GM12865 (cell line): Measurements from ENCODE around the gene BEX3.

Experiments used
- DNase-seq: peaks from one replicate; pipeline ENCODE4 v3.0.0; 2010; ENCODE audit warnings: low read depth
- H3K4me3 ChIP-seq: 2 replicates; pipeline ENCODE4 v1.5.1; 2011; ENCODE audit warnings: mild to moderate bottlenecking, low read depth, low read length, control low read depth
- CTCF ChIP-seq: IDR thresholded peaks from 2 replicates; pipeline ENCODE4 v1.5.1; 2011; ENCODE audit warnings: low read length, control low read depth, low read depth, inconsistent platforms; ENCODE audit not compliant: insufficient read depth; ENCODE audit errors: missing control alignments

BEX3 gene

GRCh38 chrX:103415528-103415927 lies 39.2 kb downstream of the BEX3 start:
- TF ChIP-seq CTCF: no peak
- H3K4me3 ChIP-seq: no peak overlapping the region
- no peak for DNase-seq

GRCh38 chrX:103417370-103417769 lies 41.0 kb downstream of the BEX3 start:
- TF ChIP-seq CTCF: no peak
- H3K4me3 ChIP-seq: no peak overlapping the region

GRCh38 chrX:103417933-103418332 lies 41.6 kb downstream of the BEX3 start:
- DNase-seq: no peak
- no peak for TF ChIP-seq CTCF
- no peak overlapping the region for H3K4me3 ChIP-seq

More at GRCh38 chrX:103417370-103417769, 41.0 kb downstream of the BEX3 start:
- no peak for DNase-seq

DNA sequence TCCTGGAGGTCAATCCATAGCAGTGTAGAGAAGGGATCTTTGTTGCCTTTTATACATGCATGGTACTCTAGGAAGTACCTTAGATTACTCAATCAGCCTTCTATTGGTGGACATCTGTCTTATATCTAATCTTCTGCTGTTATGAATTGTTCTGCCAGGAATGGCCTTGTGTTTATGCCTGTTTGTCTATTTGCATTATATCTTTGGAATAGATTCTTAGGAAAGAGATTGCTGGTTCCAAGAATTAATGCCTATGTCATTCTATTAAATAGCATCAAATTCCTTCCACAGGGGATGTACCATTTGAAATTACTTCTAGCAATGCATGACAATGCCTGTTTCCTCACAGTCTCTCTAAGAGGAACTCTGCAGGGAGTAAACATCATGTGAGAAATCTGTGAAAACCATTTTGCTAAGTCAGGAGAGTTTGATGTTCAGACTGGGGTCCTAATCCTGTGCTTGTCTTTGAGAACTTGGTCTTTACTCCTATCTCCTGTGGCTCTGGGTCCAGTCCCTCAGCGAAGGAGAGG lies 42.5 kb downstream of the BEX3 start:
- TF ChIP-seq CTCF: no peak
- no peak for DNase-seq
- no peak overlapping the region for H3K4me3 ChIP-seq

DNA sequence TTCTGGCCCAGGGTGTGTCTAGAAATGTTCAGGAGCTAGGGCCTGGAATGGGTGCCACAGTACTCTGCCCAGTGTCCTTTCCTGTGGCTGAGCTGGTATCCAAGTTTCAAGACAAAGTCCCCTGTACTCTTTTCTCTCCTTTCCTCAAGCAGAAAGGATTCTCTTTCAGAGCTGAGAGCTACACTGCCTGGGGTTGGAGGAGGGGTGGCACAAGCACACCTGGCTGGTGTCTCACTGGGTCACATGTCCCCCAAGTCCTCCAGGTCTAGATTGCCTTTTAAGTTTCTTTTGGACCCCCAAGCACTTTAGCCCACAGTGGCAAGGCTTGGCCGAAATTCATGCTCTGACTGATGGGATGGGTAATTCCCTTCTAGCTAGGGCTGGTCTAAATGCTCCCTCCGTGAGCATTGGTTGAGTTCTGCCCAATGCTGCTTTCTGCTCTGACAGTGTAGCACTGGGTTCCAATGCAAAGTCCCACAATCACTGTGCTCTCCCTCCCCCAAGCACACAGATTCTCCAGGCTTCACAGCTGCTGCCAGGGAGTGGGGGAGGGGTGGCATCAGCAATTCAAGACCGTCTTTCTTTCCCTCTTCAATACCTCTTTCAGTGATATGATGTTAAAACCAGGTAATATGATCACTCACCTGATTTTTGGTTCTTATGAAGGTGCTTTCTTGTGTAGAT lies 47.8 kb downstream of the BEX3 start:
- no peak for DNase-seq
- H3K4me3 ChIP-seq: no peak overlapping the region
- TF ChIP-seq CTCF: no peak
